ENCODE results near the gene KCNK4.

GRCh38 chr11:64340671-64341335 is 49.7 kb downstream of the KCNK4 start:
- TF ChIP-seq EZH2 (IDR thresholded peaks at IDR 0.05; ENCODE audit: insufficient read depth, poor library complexity, severe bottlenecking) (no peak), EZH2phosphoT487 (IDR thresholded peaks at IDR 0.05; ENCODE audit: insufficient read depth, low read depth) (no peak)
